H1 (cell line): ENCODE results near the gene FAM83F. TPM values are rescaled to one million over a fixed set of nuclear protein-coding genes. Genes with fewer than 3 reads are reported as not detected.

Source experiments
- CTCF ChIP-seq, 3 experiments: IDR thresholded peaks; 1 replicate in 2 of 3; 2 replicates in 1 of 3; pipeline versions ENCODE4 v1.5.1 to v1.6.1; 2011; ENCODE audit warnings: low read length in 3 of 3, mild to moderate bottlenecking in 3 of 3, inconsistent platforms in 2 of 3, low read depth in 1 of 3, moderate library complexity in 1 of 3; ENCODE audit not compliant: insufficient read depth in 1 of 3; ENCODE audit errors: control extremely low read depth in 1 of 3
- EP300 ChIP-seq, 2 experiments: IDR thresholded peaks; 1 replicate in 1 of 2; 2 replicates in 1 of 2; pipeline ENCODE4 v1.6.1; 2011 to 2012; ENCODE audit warnings: low read depth in 2 of 2, low read length in 2 of 2, mild to moderate bottlenecking in 2 of 2, borderline replicate concordance in 1 of 2, inconsistent platforms in 1 of 2, moderate library complexity in 1 of 2
- SIN3A ChIP-seq, 2 experiments: IDR thresholded peaks in 1 of 2; conservative IDR thresholded peaks in 1 of 2; 2 replicates each; pipeline ENCODE4 v1.6.1; 2011 to 2012; ENCODE audit warnings: low read length in 2 of 2, improper control_type of control experiment in 1 of 2, low read depth in 1 of 2, mild to moderate bottlenecking in 1 of 2
- TEAD4 ChIP-seq: IDR thresholded peaks from 2 replicates; pipeline ENCODE4 v1.6.1; 2012; ENCODE audit warnings: low read depth, low read length, inconsistent platforms, mixed read lengths
- YY1 ChIP-seq: IDR thresholded peaks from 2 replicates; pipeline ENCODE4 v1.6.1; 2011; ENCODE audit warnings: low read depth, mild to moderate bottlenecking, low read length
- polyA plus RNA-seq, 7 experiments: library from polyadenylated mRNA; depleted of rRNA in 3 of 7; stranded (reverse) in 5 of 7; unstranded in 2 of 7; fragments of >200 nt in 5 of 7; fragments of 200-250 nt in 2 of 7; gene quantifications; 1 replicate in 5 of 7; 2 replicates in 1 of 7; 4 replicates in 1 of 7; pipeline versions ENCODE4 v1.2.1 to v1.2.3, GENCODE V29; 2011 to 2013; ENCODE audit warnings: missing spikeins in 2 of 7, mixed read lengths in 2 of 7
- total RNA-seq: library from RNA; stranded (reverse); fragmentation: NEBNext Ultra II Directional; extraction: Animal tissue kit (Norgen Biotek cat#: 25700); gene quantifications from 2 replicates; pipeline ENCODE4 v1.2.1, GENCODE V29; 2021
- TF ChIP-seq, protein P1 (sequence below): IDR thresholded peaks from 2 replicates; pipeline ENCODE4 v1.6.1; 2012; ENCODE audit warnings: low read length, inconsistent platforms

The FAM83F gene
- total and polyA plus RNA-seq, 2 of the 8 experiments (the other 6 are each of a cell fraction or from before 2014, with no cell fraction given) = 8.6 to 18.9 TPM

- no peak for TF ChIP-seq CTCF (IDR thresholded peaks at IDR 0.05; ENCODE audit: control extremely low read depth in 1 of 3, insufficient read depth in 1 of 3, low read depth in 1 of 3, low read length in 3 of 3)
- TF ChIP-seq, protein P1, sequence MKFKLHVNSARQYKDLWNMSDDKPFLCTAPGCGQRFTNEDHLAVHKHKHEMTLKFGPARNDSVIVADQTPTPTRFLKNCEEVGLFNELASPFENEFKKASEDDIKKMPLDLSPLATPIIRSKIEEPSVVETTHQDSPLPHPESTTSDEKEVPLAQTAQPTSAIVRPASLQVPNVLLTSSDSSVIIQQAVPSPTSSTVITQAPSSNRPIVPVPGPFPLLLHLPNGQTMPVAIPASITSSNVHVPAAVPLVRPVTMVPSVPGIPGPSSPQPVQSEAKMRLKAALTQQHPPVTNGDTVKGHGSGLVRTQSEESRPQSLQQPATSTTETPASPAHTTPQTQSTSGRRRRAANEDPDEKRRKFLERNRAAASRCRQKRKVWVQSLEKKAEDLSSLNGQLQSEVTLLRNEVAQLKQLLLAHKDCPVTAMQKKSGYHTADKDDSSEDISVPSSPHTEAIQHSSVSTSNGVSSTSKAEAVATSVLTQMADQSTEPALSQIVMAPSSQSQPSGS = no peak
- no peak for TF ChIP-seq EP300 (IDR thresholded peaks at IDR 0.05; ENCODE audit: borderline replicate concordance in 1 of 2, low read depth in 2 of 2, low read length in 2 of 2)
- no peak for TF ChIP-seq SIN3A (conservative IDR thresholded peaks at IDR 0.05 in 1 of 2, IDR thresholded peaks at IDR 0.05 in 1 of 2; ENCODE audit: low read depth in 1 of 2, low read length in 2 of 2)
- TF ChIP-seq TEAD4 = no peak
- TF ChIP-seq YY1 = no peak
- TF ChIP-seq, all 59 proteins: peak for 0
Observed at GRCh38 chr22:39979048-39979447, 15.7 kb upstream of the FAM83F start (continued).
